ENCODE measurements around the gene SLC26A5. TPM values are rescaled to one million over a fixed set of nuclear protein-coding genes. Genes with fewer than 3 reads are reported as not detected.

Gene SLC26A5
- total and polyA plus RNA-seq, 10 of the 15 experiments (the other 5 are each of a cell fraction or from before 2014, with no cell fraction given), result 0.03 TPM; not detected in 9

DNA sequence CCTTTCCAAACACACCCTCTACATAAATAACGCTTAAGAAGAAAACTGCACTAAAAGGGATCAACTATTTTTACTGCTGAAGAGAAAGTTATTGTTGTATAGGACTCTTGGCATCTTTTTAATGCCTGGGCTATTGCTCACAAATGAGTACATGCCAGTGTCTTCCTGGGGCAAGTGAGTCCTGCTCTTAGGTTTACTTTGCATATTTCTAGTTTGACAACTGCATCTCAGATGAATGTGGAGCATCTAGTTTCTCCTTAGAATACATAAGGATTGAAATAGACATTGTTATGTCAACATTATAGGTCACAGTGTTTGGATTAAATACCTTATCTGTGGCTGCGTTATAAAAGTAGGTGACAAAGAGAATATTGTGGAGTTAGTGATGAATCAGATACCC, 54.0 kb downstream of the SLC26A5 start:
- Histone ChIP-seq H3K4me3 (no peak overlapping the region), H3K4me1 (ENCODE audit: control insufficient read depth, insufficient read depth, low read length) (no peaks in the 10 kb centered on the region), H3K27ac (ENCODE audit: control insufficient read depth, insufficient read depth) (no peak overlapping the region), H3K79me2 (ENCODE audit: control insufficient read depth, insufficient read depth, low read length) (no peaks in the 10 kb centered on the region), H3K4me2 (ENCODE audit: control insufficient read depth, insufficient read depth) (no peak overlapping the region), H3K9me3 (replicated peaks; ENCODE audit: control insufficient read depth, insufficient read depth, low read length) (no peaks in the 10 kb centered on the region), H4K20me1 (ENCODE audit: control insufficient read depth, insufficient read depth) (no peaks in the 10 kb centered on the region), H3K27me3 (replicated peaks in 1 of 2; ENCODE audit: control insufficient read depth in 2 of 2, insufficient read depth in 2 of 2, low read length in 1 of 2) (no peaks in the 10 kb centered on the region), H3K9ac (ENCODE audit: control insufficient read depth, insufficient read depth, low read length) (no peak overlapping the region), H2AFZ (ENCODE audit: control insufficient read depth, low read depth, low read length) (no peak overlapping the region), H3K36me3 (ENCODE audit: control insufficient read depth in 2 of 2, insufficient read depth in 2 of 2, low read length in 1 of 2) (no peaks in the 10 kb centered on the region)
- no TSS peak for BruUV-seq (replicated peaks)
- ChIA-PET SMC1A (ENCODE audit: uncharacterized antibody, unreplicated experiment) (no interaction called here), CTCF (no interaction called here), POLR2A (no interaction called here), RAD21 (ENCODE audit: unreplicated experiment) (no interaction called here)
- TF ChIP-seq RAD51 (IDR thresholded peaks at IDR 0.05) (no peak), SUPT20H (IDR thresholded peaks at IDR 0.05; ENCODE audit: borderline replicate concordance, control insufficient read depth, low read depth, low read length) (no peak), ZNF207 (IDR thresholded peaks at IDR 0.05; ENCODE audit: borderline replicate concordance) (no peak), CHD2 (IDR thresholded peaks at IDR 0.05; ENCODE audit: borderline replicate concordance, low read depth, low read length) (no peak), HCFC1 (IDR thresholded peaks at IDR 0.05; ENCODE audit: low read length) (no peak)
- intact Hi-C loops (cut with micrococcal nuclease; ENCODE audit: unreplicated experiment), result no loop called here
- FAIRE-seq (no peak), ATAC-seq (no peak), DNase-seq (ENCODE audit: low read depth, low spot score) (no peak)
- in situ Hi-C loops (cut with MboI), result no loop called here
- 40% methylated on average over 2 of the region's 2 CpGs for WGBS (ENCODE audit: insufficient coverage, insufficient replicate concordance, low lambda C conversion rate, missing lambda C conversion rate)

DNA sequence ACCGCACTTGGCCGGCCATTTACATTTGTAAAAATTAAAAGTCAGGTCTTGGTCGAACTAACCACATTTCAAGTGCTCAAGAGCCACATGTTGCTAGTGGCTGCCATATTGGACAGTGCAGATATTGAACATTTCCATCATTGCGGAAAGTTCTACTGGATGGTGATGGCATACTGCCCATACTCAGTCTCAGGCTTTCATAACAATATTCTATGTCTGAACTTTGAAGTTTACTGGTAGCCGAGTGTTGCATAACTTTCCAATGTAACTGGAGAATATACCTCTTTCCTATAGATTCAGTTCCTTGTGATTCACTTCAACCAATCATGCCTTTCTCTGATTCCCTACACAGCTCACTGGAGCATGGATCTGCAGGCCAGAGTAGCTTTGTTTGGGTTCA, 54.9 kb downstream of the SLC26A5 start:
- Histone ChIP-seq H3K27ac (ENCODE audit: control insufficient read depth, insufficient read depth) (no peak overlapping the region), H3K4me1 (ENCODE audit: control insufficient read depth, insufficient read depth, low read length) (no peaks in the 10 kb centered on the region), H3K4me3 (no peak overlapping the region), H3K4me2 (ENCODE audit: control insufficient read depth, insufficient read depth) (no peak overlapping the region), H3K27me3 (replicated peaks in 1 of 2; ENCODE audit: control insufficient read depth in 2 of 2, insufficient read depth in 2 of 2, low read length in 1 of 2) (no peaks in the 10 kb centered on the region), H3K9me3 (replicated peaks; ENCODE audit: control insufficient read depth, insufficient read depth, low read length) (no peaks in the 10 kb centered on the region), H3K79me2 (ENCODE audit: control insufficient read depth, insufficient read depth, low read length) (no peaks in the 10 kb centered on the region), H4K20me1 (ENCODE audit: control insufficient read depth, insufficient read depth) (no peaks in the 10 kb centered on the region), H2AFZ (ENCODE audit: control insufficient read depth, low read depth, low read length) (no peak overlapping the region), H3K36me3 (ENCODE audit: control insufficient read depth in 2 of 2, insufficient read depth in 2 of 2, low read length in 1 of 2) (no peaks in the 10 kb centered on the region), H3K9ac (ENCODE audit: control insufficient read depth, insufficient read depth, low read length) (no peak overlapping the region)
- ChIA-PET SMC1A (ENCODE audit: uncharacterized antibody, unreplicated experiment) (no interaction called here), CTCF (no interaction called here), POLR2A (no interaction called here), RAD21 (ENCODE audit: unreplicated experiment) (interaction anchor here (0.7 kb wide), 1 partner anchor 1121 kb away, joined by 4 read pairs; no protein-coding TSS in a partner anchor)
- DNase-seq (ENCODE audit: low read depth, low spot score), result no peak
- 77% methylated on average over 5 of the region's 5 CpGs for WGBS (ENCODE audit: insufficient coverage, insufficient replicate concordance, low lambda C conversion rate, missing lambda C conversion rate)
- BruUV-seq (replicated peaks), result no TSS peak
- FAIRE-seq, result no peak
- no peak for ATAC-seq
- in situ Hi-C loops (cut with MboI), result no loop called here
- intact Hi-C loops (cut with micrococcal nuclease; ENCODE audit: unreplicated experiment), result no loop called here
- no peak for TF ChIP-seq ZNF24 (IDR thresholded peaks at IDR 0.05)
- no peak for TF ChIP-seq SMAD1 (IDR thresholded peaks at IDR 0.05; ENCODE audit: low read depth, partially characterized antibody)
- no peak for TF ChIP-seq RBBP5 (conservative IDR thresholded peaks at IDR 0.05)
- no peak for TF ChIP-seq RAD21 (IDR thresholded peaks at IDR 0.05; ENCODE audit: insufficient read depth, low read depth, low read length)
- TF ChIP-seq NFYB (IDR thresholded peaks at IDR 0.05; ENCODE audit: insufficient read depth, low read depth, low read length), result no peak
- no peak for TF ChIP-seq TCF12 (IDR thresholded peaks at IDR 0.05; ENCODE audit: low read depth, low read length)
- no peak for TF ChIP-seq PAX8 (IDR thresholded peaks at IDR 0.05)
- TF ChIP-seq DPF2 (IDR thresholded peaks at IDR 0.05), result no peak
- no peak for TF ChIP-seq FOXM1 (IDR thresholded peaks at IDR 0.05; ENCODE audit: low read depth, low read length)
- TF ChIP-seq EZH2 (IDR thresholded peaks at IDR 0.05; ENCODE audit: borderline replicate concordance, control insufficient read depth, low read depth, low read length), result no peak
- TF ChIP-seq ZNF217 (IDR thresholded peaks at IDR 0.05), result no peak
- TF ChIP-seq IKZF2 (IDR thresholded peaks at IDR 0.05), result no peak
- TF ChIP-seq SIX5 (IDR thresholded peaks at IDR 0.05; ENCODE audit: low read depth, low read length, severe bottlenecking), result no peak
- TF ChIP-seq HCFC1 (IDR thresholded peaks at IDR 0.05; ENCODE audit: low read length), result no peak
- no peak for TF ChIP-seq USF1 (IDR thresholded peaks at IDR 0.05; ENCODE audit: borderline replicate concordance, extremely low read length, insufficient read depth, low read depth, low read length)
- no peak for TF ChIP-seq LARP7 (IDR thresholded peaks at IDR 0.05)
- no peak for TF ChIP-seq POLR2A (IDR thresholded peaks at IDR 0.05; ENCODE audit: low read depth, low read length)
- TF ChIP-seq MYC (IDR thresholded peaks at IDR 0.05; ENCODE audit: insufficient read depth, insufficient read length, insufficient replicate concordance, low read length, severe bottlenecking), result no peak

All from GM12878 (cell line).